HG03432 (cell line): ENCODE measurements around the gene DDX3X.

Experiments used
- ATAC-seq: cut with Tn5 transposase; IDR thresholded peaks from one replicate; pipeline ENCODE4 v1.9.1; 2021; ENCODE audit warnings: mild to moderate bottlenecking, moderate library complexity; ENCODE audit not compliant: unreplicated experiment

DDX3X gene

GRCh38 chrX:41327341-41327740 is 6.6 kb upstream of the DDX3X start:
- ATAC-seq = no peak

- no peak for ATAC-seq
Observed at GRCh38 chrX:41329101-41329500, 4.9 kb upstream of the DDX3X start.

- ATAC-seq = no peak
Observed at GRCh38 chrX:41332005-41332404, 2.0 kb upstream of the DDX3X start.

GRCh38 chrX:41332408-41333002 is 1.5 kb upstream of the DDX3X start:
- peak; percentile 15 for ATAC-seq

- ATAC-seq = peak; percentile 59
Observed at GRCh38 chrX:41333003-41333743, 789 bp upstream of the DDX3X start.

GRCh38 chrX:41334363-41335197 is 618 bp downstream of the DDX3X start:
- ATAC-seq = peak; percentile 31

GRCh38 chrX:41335198-41335957 is 1.4 kb downstream of the DDX3X start:
- ATAC-seq = no peak

- ATAC-seq = no peak
Observed at GRCh38 chrX:41335958-41336331, 2.0 kb downstream of the DDX3X start.

GRCh38 chrX:41336447-41336846 is 2.5 kb downstream of the DDX3X start:
- ATAC-seq = no peak

GRCh38 chrX:41337140-41337539 is 3.2 kb downstream of the DDX3X start:
- ATAC-seq = no peak

GRCh38 chrX:41338436-41338835 is 4.5 kb downstream of the DDX3X start:
- ATAC-seq = no peak

- ATAC-seq = no peak
Observed at GRCh38 chrX:41339148-41339547, 5.2 kb downstream of the DDX3X start.

GRCh38 chrX:41344053-41344452 is 10.1 kb downstream of the DDX3X start:
- ATAC-seq = no peak

- no peak for ATAC-seq
Observed at GRCh38 chrX:41347186-41347585, 13.2 kb downstream of the DDX3X start.

GRCh38 chrX:41348551-41348950 is 14.6 kb downstream of the DDX3X start:
- ATAC-seq = no peak

- ATAC-seq = no peak
Observed at GRCh38 chrX:41350150-41350975, 16.4 kb downstream of the DDX3X start.

GRCh38 chrX:41350976-41351569 is 17.1 kb downstream of the DDX3X start:
- no peak for ATAC-seq

- no peak for ATAC-seq
Observed at GRCh38 chrX:41351923-41352322, 18.0 kb downstream of the DDX3X start.

- no peak for ATAC-seq
Observed at GRCh38 chrX:41352329-41352838, 18.4 kb downstream of the DDX3X start.

GRCh38 chrX:41353985-41354384 is 20.0 kb downstream of the DDX3X start:
- no peak for ATAC-seq
